Ovary (tissue), 3 donors: ENCODE results near the gene REEP5.

Source experiments
- CTCF ChIP-seq, 3 donors: fragments of 450-650 bp in 2 of 3; fragments of 200-600 bp in 1 of 3; IDR thresholded peaks; one replicate each; pipeline versions ENCODE4 v1.5.1 to v1.8.0; 2016 to 2022; ENCODE audit warnings: antibody characterized with exemption in 3 of 3, mild to moderate bottlenecking in 1 of 3
- POLR2A ChIP-seq: fragments of 450-650 bp; IDR thresholded peaks from one replicate; pipeline ENCODE4 v1.6.1; 2017; ENCODE audit warnings: antibody characterized with exemption, mild to moderate bottlenecking, moderate library complexity
- donor health status: DM: no; HTN: no; CAD: no.

- no peak for TF ChIP-seq CTCF (IDR thresholded peaks at IDR 0.05)
- no peak for TF ChIP-seq POLR2A
Observed at GRCh38 chr5:112848116-112848811, 73.8 kb downstream of the REEP5 start.
